NCI-H446 (cell line): ENCODE results near the gene S100A11.

Source experiments
- DNase-seq, 2 experiments: peaks; one replicate each; lab custom pipeline; 2025; lab: John Stamatoyannopoulos, UW

The S100A11 gene

DNA sequence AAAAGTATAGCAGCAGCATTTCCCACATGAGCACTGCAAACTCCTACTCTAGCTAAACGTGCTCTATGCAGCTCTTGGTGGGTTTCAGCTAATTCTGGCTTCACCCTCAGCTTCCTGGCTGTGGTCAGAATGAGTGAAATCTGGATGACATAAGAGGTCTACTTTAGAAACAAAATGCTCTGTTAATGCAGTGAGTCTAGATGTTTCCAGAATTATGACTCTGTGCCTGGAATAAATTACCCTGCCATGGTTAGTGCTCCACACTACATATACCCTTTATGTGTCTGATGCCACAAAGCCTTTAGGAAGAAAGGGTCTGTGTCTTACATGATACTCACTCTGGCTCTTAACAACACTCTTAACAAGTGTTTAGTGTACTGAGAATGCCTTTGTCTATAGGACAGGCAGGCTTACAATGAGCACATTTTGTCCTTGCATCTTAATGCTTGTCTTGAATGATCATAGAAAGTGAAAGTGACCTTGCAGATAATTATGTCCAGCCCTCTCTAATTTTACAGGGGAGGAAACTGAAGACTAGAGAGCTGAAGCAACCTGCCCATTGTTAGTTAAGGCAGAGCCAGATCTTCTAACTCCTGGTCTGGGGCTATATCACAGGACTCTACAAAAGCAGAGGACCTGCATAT, 52.4 kb downstream of the S100A11 start:
- no peak for DNase-seq
